Right cardiac atrium (tissue), 5 donors: ENCODE measurements around the gene FLOT2. TPM values are rescaled to one million over a fixed set of nuclear protein-coding genes. Genes with fewer than 3 reads are reported as not detected.
A peak's percentile ranks its signal among the peaks of the same experiment; 100 is the strongest.
"Not testable (repeated sequence)": the region's sequence is repeated elsewhere in the genome, so short reads cannot be mapped to it uniquely, and the experiment has no call there.

Experiments
- ATAC-seq, 2 donors: fragments of 200-7000 bp; cut with Tn5 transposase; one replicate each; pipeline versions ENCODE4 v1.8.0 to v1.9.1; 2020; ENCODE audit warnings: moderate library complexity in 2 of 2, mild to moderate bottlenecking in 1 of 2
- DNase-seq, 3 donors: peaks; one replicate each; pipeline ENCODE4 v3.0.0-alpha.2; 2020
- H3K27ac ChIP-seq: one replicate; pipeline ENCODE4 v1.5.1; 2013; ENCODE audit warnings: mild to moderate bottlenecking, low read length, control low read depth, moderate library complexity
- H3K27me3 ChIP-seq: one replicate; pipeline ENCODE4 v1.6.1; 2013; ENCODE audit not compliant: control insufficient read depth, insufficient read depth
- H3K4me1 ChIP-seq: one replicate; pipeline ENCODE4 v1.6.1; 2013; ENCODE audit warnings: low read length; ENCODE audit not compliant: control insufficient read depth, insufficient read depth
- H3K4me3 ChIP-seq: one replicate; pipeline ENCODE4 v1.5.1; 2013; ENCODE audit warnings: low read length, control low read depth
- H3K9me3 ChIP-seq: one replicate; pipeline ENCODE4 v1.6.1; 2013; ENCODE audit warnings: low read length; ENCODE audit not compliant: control insufficient read depth
- WGBS: extraction: QIAGEN DNeasy Blood & Tissue Kit; methylation state at CpG from one replicate; pipeline ENCODE4 v1.1.7; 2013; 5-methylcytosine and 5-hydroxymethylcytosine counted together
- intact Hi-C, 4 donors: fragments of 100-400 bp; cut with DNase I; formaldehyde crosslinking; loops; one replicate each; pipeline versions ENCODE4 v1.11.0 to v1.14.0; 2022 to 2023
- microRNA-seq, 2 donors: library from miRNA; unstranded; fragments of <30 nt; microRNA quantifications; one replicate each; pipeline ENCODE4 v1.2.0, GENCODE V29; 2020 to 2021
- polyA plus RNA-seq: library from polyadenylated mRNA; stranded (reverse); fragments of 200-250 nt; gene quantifications from one replicate; pipeline ENCODE4 v1.2.3, GENCODE V29; 2013
- total RNA-seq, 4 donors: library from RNA; stranded (reverse); fragmentation: NEBNext Ultra II Directional; extraction: Animal tissue kit (Norgen Biotek cat#: 25700); gene quantifications; one replicate each; pipeline ENCODE4 v1.2.1, GENCODE V29; 2021
- donor health status: healthy with polysubstance abuse.
- donor health status: DM: no; HTN: yes; CAD: no.
- donor health status: DM: no; HTN: no; CAD: no.
- donor health status: DM: no; HTN: yes; CAD: no; lungs with severe emphysema.
- donor health status: DM: yes; HTN: yes; CAD: no.

The FLOT2 gene
- total and polyA plus RNA-seq, 5 donors, result 45.1 to 89.4 (median 71.6) TPM

DNA sequence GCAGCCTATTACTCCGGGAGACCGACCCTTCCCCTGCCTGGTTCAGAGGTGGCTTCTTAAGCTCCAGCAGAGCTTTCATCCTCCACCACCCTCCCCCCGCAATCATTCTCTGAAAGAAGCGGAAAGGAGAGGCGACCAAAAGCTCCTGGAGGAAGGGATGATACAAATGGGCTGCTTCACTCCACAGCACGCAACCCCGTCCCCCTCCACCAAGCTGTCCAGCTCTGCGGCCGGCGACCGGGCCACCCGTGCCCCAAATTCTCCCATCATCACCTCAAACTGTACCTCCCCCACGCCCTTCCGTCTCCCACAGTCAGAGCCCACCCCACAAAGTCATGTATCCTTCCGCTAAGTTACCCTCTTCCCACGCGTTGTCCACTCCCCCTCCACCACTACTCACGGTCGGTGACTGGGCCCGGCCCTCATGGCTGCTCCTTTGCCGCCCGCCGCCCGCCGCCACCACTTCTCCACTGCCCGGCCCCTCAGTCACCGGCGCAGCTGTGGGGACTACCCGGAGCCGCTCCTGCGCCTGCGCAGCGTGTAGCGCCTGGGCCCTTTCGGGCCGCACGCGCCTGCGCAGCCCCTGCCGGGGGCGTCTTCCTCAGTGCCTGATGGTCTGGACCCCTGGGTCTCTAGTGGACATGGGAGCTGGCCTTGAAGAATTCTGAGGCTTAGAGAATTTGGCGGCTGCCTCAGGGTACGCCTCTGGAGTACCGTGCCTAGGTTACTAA lies 55.1 kb downstream of the FLOT2 start, which contains the start of gene FAM222B:
FAM222B (minus strand) TSS at position 509 of the 731 bp plus-strand sequence. CDS start 76,123 bp downstream, outside the sequence.
- ATAC-seq (peak; percentile 99 to 100), DNase-seq (peak; percentile 89 to 95 (median 94))
- intact Hi-C loops, result loop anchor here in 1 of 4 donors (5.0 kb wide), 1 partner anchor 55 kb away; the partner anchor contains the start of gene FLOT2
- H3K27ac ChIP-seq, result peak within 1 kb of the TSS; percentile 84
- H3K27me3 ChIP-seq, result no peaks in the 10 kb centered on the region
- no peaks in the 10 kb centered on the region for H3K4me1 ChIP-seq
- WGBS, result under 1% methylated on average over 44 of the region's 44 CpGs
- H3K4me3 ChIP-seq, result peak within 1 kb of the TSS; percentile 70
- H3K9me3 ChIP-seq, result no peaks in the 10 kb centered on the region

DNA sequence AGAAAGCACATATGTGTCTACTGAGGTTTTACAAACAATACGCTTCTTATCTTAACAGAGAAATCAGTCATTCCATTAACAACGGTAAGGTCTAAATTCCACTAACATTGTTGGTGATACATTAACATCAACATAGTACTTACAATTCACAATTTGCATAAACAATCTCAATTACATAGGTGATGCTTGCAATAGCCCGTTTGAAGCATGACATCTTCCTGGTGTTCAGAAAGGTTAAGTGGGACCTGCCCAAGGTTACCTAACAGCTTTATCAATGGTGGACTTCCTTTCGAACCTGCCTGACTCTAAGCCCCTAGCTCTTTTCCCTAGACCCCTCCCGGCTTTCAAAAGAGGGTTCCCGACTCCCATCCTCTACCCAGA lies 55.6 kb downstream of the FLOT2 start:
- Histone ChIP-seq H3K9me3 (no peaks in the 10 kb centered on the region), H3K27me3 (no peaks in the 10 kb centered on the region), H3K4me3 (peak overlapping the region; percentile 70), H3K27ac (peak overlapping the region; percentile 84), H3K4me1 (no peaks in the 10 kb centered on the region)
- 1% methylated on average over 6 of the region's 6 CpGs for WGBS
- ATAC-seq (no peak), DNase-seq (no peak)
- intact Hi-C loops, result loop anchor here in 1 of 4 donors (5.0 kb wide), 1 partner anchor 55 kb away; the partner anchor contains the start of gene FLOT2

DNA sequence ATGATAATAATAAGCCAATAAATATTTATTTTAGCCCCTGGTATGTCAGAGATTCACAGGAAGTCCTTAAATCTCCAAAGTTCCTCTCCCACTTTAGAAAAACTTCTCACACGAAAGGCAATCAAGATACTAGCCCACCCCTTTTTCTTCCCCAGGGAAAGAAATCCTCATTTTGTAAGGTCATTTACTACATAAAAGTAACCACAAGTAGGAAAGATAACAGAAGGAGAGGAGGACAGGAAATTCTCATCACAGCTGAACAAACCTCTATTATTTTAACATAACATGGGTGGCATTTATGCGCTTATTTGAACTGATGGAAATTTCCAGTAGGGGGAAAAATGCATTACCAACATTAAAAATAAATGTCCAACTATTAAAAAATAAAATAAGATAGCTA lies 58.3 kb downstream of the FLOT2 start:
- no peaks in the 10 kb centered on the region for H3K27me3 ChIP-seq
- no peak overlapping the region for H3K27ac ChIP-seq
- H3K4me1 ChIP-seq, result no peaks in the 10 kb centered on the region
- H3K9me3 ChIP-seq, result no peaks in the 10 kb centered on the region
- DNase-seq (no peak), ATAC-seq (no peak)
- WGBS, result 77% methylated on average over 2 of the region's 2 CpGs
- intact Hi-C loops, result no loop called here
- H3K4me3 ChIP-seq, result no peak overlapping the region

DNA sequence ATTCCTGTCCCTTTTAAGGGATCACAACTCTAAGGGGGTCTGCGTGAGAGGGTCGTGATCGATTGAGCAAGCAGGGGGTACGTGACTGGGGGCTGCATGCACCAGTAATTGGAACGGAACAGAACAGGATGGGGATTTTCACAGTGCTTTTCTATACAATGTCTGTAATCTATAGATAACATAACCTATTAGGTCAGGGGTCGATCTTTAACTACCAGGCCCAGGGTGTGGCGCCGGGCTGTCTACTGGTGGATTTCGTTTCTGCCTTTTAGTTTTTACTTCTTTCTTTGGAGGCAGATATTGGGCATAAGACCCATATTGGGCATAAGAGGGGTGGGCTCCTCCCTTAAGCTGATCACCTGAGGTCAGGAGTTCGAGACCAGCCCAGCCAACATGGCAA lies 61.0 kb downstream of the FLOT2 start:
- WGBS, result 94% methylated on average over 10 of the region's 10 CpGs
- ATAC-seq, H3K27ac ChIP-seq: not testable (repeated sequence)

DNA sequence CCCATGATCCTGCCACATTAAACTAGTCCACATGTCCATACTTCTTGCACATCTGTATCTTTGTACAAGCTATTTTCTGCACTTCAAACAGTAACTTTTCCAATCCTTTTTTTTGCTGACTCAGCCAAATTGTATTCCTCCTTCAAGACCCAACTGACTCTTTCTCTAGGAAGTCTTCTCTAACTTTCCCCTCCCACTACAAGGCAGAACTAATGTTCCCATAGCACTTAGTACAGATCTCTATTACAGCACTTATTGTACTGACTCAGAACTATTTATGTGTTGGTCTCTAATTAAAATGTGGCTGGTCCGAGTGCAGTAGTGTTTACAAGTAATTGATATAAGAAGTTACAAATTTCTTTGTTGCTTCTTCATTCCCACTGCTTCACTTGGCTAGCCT lies 63.1 kb downstream of the FLOT2 start:
- 97% methylated on average over 1 of the region's 1 CpG for WGBS
- Histone ChIP-seq H3K27ac (no peak overlapping the region), H3K4me3 (no peak overlapping the region), H3K9me3 (no peaks in the 10 kb centered on the region), H3K4me1 (no peaks in the 10 kb centered on the region), H3K27me3 (no peaks in the 10 kb centered on the region)
- intact Hi-C loops, result no loop called here
- ATAC-seq (no peak), DNase-seq (no peak)

More for the DNA sequence above, 61.0 kb downstream of the FLOT2 start:
- intact Hi-C loops, H3K4me3 ChIP-seq, H3K27me3 ChIP-seq, H3K9me3 ChIP-seq, DNase-seq, H3K4me1 ChIP-seq: not testable (repeated sequence)

Small RNA genes lying within 50 kb of the gene (microRNA-seq; reads per million reads assigned to microRNA genes)
- 0 reads per million in 2 donors for gene MIR451B

Other genes starting within 250 kb of the FLOT2 start
- 10 to 100 TPM; 29.9 to 36.6 (median 30.4) TPM for gene SDF2, start 235.8 kb downstream of the FLOT2 start, total RNA-seq
- 38.8 TPM for gene SDF2, start 235.8 kb downstream of the FLOT2 start, polyA plus RNA-seq
- 10 to 100 TPM; 43.6 to 49.0 (median 46.9) TPM for gene SUPT6H, start 235.5 kb downstream of the FLOT2 start, total RNA-seq
- gene SUPT6H, start 235.5 kb downstream of the FLOT2 start, polyA plus RNA-seq, result 32.7 TPM
- gene PROCA1, start 185.8 kb downstream of the FLOT2 start, total RNA-seq, result 1 to 10 TPM; 1.3 to 3.3 (median 2.5) TPM
- gene PROCA1, start 185.8 kb downstream of the FLOT2 start, polyA plus RNA-seq, result 2.2 TPM
- 10 to 100 TPM; 56.9 to 62.2 (median 59.8) TPM for gene RAB34, start 179.9 kb downstream of the FLOT2 start, total RNA-seq
- gene RAB34, start 179.9 kb downstream of the FLOT2 start, polyA plus RNA-seq, result 57.6 TPM
- gene RPL23A, start 177.7 kb downstream of the FLOT2 start, total RNA-seq, result 1,000 to 10,000 TPM in 1 of 4 donors, 100 to 1,000 TPM in 3; 939 to 1,151 (median 992) TPM
- 817 TPM for gene RPL23A, start 177.7 kb downstream of the FLOT2 start, polyA plus RNA-seq
- gene TLCD1, start 171.5 kb downstream of the FLOT2 start, total RNA-seq, result 1 to 10 TPM; 1.7 to 3.8 (median 2.5) TPM
- 1.5 TPM for gene TLCD1, start 171.5 kb downstream of the FLOT2 start, polyA plus RNA-seq
- 1 to 10 TPM; 1.0 to 1.6 (median 1.2) TPM for gene NEK8, start 168.9 kb downstream of the FLOT2 start, total RNA-seq
- gene NEK8, start 168.9 kb downstream of the FLOT2 start, polyA plus RNA-seq, result 0.81 TPM
- gene TRAF4, start 153.7 kb downstream of the FLOT2 start, total RNA-seq, result 1 to 10 TPM; 2.9 to 8.9 (median 4.8) TPM
- 4.5 TPM for gene TRAF4, start 153.7 kb downstream of the FLOT2 start, polyA plus RNA-seq
- 10 to 100 TPM; 15.3 to 19.6 (median 18.6) TPM for gene FAM222B, start 54.9 kb downstream of the FLOT2 start, total RNA-seq
- 11.9 TPM for gene FAM222B, start 54.9 kb downstream of the FLOT2 start, polyA plus RNA-seq
- gene ERAL1, start 42.7 kb downstream of the FLOT2 start, total RNA-seq, result 10 to 100 TPM; 25.9 to 30.1 (median 28.3) TPM
- gene ERAL1, start 42.7 kb downstream of the FLOT2 start, polyA plus RNA-seq, result 29.3 TPM
- 1 to 10 TPM; 2.1 to 3.3 (median 2.5) TPM for gene DHRS13, start 5.3 kb upstream of the FLOT2 start, total RNA-seq
- gene DHRS13, start 5.3 kb upstream of the FLOT2 start, polyA plus RNA-seq, result 2.3 TPM
- gene PHF12, start 53.8 kb upstream of the FLOT2 start, total RNA-seq, result 10 to 100 TPM; 20.8 to 25.4 (median 24.2) TPM
- 10.8 TPM for gene PHF12, start 53.8 kb upstream of the FLOT2 start, polyA plus RNA-seq
- gene SEZ6, start 108.3 kb upstream of the FLOT2 start, total RNA-seq, result not detected
- not detected for gene SEZ6, start 108.3 kb upstream of the FLOT2 start, polyA plus RNA-seq
- gene PIPOX, start 145.4 kb upstream of the FLOT2 start, total RNA-seq, result 1 to 10 TPM in 2 of 4 donors, under 1 TPM in 2; 0.45 to 1.4 (median 0.91) TPM
- gene PIPOX, start 145.4 kb upstream of the FLOT2 start, polyA plus RNA-seq, result 0.48 TPM